ENCODE measurements around the gene PPIL6.

DNA sequence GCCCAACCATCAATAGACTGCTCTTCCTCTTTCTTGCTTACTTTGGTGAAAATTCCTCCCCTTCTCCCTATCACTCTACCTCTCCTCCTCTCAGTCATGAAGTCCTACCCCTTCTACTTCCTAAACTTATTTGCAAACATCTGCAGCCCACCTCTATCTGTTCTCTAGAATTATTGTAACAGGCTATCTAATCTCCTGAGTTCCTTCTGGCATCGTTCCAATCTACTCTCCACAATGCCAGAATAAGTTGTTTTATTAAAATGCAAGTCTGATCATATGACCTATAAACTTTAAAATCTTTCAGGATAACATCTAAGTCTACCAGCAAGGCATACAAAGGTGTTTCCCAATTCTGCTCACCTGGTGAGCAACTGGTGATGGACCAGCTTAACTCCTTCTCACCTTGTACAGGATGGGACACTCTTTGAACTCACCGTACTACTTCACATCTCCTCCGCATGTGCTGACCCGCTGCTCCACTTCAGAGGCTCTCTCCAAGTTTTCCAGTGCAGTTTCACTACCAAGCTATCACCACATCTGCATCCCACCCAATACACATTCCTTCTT lies 66.0 kb downstream of the PPIL6 start:
- TF ChIP-seq, protein P1, sequence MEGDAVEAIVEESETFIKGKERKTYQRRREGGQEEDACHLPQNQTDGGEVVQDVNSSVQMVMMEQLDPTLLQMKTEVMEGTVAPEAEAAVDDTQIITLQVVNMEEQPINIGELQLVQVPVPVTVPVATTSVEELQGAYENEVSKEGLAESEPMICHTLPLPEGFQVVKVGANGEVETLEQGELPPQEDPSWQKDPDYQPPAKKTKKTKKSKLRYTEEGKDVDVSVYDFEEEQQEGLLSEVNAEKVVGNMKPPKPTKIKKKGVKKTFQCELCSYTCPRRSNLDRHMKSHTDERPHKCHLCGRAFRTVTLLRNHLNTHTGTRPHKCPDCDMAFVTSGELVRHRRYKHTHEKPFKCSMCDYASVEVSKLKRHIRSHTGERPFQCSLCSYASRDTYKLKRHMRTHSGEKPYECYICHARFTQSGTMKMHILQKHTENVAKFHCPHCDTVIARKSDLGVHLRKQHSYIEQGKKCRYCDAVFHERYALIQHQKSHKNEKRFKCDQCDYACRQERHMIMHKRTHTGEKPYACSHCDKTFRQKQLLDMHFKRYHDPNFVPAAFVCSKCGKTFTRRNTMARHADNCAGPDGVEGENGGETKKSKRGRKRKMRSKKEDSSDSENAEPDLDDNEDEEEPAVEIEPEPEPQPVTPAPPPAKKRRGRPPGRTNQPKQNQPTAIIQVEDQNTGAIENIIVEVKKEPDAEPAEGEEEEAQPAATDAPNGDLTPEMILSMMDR (IDR thresholded peaks at IDR 0.05): no peak
- no peak for TF ChIP-seq POLR2A (IDR thresholded peaks at IDR 0.05)
